ENCODE measurements around the gene NTMT1. TPM values are rescaled to one million over a fixed set of nuclear protein-coding genes. Genes with fewer than 3 reads are reported as not detected.

NTMT1 gene
- total and polyA plus RNA-seq, 9 of the 15 experiments (the other 6 are each of a cell fraction or from before 2014, with no cell fraction given), result 42.1 to 116 (median 74.7) TPM

- TF ChIP-seq, protein P1, sequence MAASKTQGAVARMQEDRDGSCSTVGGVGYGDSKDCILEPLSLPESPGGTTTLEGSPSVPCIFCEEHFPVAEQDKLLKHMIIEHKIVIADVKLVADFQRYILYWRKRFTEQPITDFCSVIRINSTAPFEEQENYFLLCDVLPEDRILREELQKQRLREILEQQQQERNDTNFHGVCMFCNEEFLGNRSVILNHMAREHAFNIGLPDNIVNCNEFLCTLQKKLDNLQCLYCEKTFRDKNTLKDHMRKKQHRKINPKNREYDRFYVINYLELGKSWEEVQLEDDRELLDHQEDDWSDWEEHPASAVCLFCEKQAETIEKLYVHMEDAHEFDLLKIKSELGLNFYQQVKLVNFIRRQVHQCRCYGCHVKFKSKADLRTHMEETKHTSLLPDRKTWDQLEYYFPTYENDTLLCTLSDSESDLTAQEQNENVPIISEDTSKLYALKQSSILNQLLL (CRISPR knock-in tag; IDR thresholded peaks at IDR 0.05; ENCODE audit: borderline replicate concordance), result no peak
- peak; percentile 85; the same call in 1 of the 2 replicates for TF ChIP-seq ZBTB7A (IDR thresholded peaks at IDR 0.05; ENCODE audit: borderline replicate concordance, control insufficient read depth, low read depth, low read length)
- 0 out of 2 replicates have a peak, but pooled peaks have one; percentile 54 for TF ChIP-seq ZBTB1 (CRISPR knock-in tag; IDR thresholded peaks at IDR 0.05; ENCODE audit: borderline replicate concordance, low read depth)
- TF ChIP-seq ZBED1 (IDR thresholded peaks at IDR 0.05), result no peak
- 0 out of 2 replicates have a peak, but pooled peaks have one; percentile 10 for TF ChIP-seq MYC (IDR thresholded peaks at IDR 0.05; ENCODE audit: low read depth, low read length)
- no peak for TF ChIP-seq MYC (CRISPR knock-in tag; IDR thresholded peaks at IDR 0.05; ENCODE audit: borderline replicate concordance, low read depth)
- TF ChIP-seq NR0B1 (IDR thresholded peaks at IDR 0.05; ENCODE audit: partially characterized antibody), result no peak
- peak in 1 of 2 experiments; percentile 79; a peak in 2 of 4 replicates for TF ChIP-seq MAZ (CRISPR knock-in tag; conservative IDR thresholded peaks at IDR 0.05 in 1 of 2, IDR thresholded peaks at IDR 0.05 in 1 of 2)
- TF ChIP-seq, protein P2, sequence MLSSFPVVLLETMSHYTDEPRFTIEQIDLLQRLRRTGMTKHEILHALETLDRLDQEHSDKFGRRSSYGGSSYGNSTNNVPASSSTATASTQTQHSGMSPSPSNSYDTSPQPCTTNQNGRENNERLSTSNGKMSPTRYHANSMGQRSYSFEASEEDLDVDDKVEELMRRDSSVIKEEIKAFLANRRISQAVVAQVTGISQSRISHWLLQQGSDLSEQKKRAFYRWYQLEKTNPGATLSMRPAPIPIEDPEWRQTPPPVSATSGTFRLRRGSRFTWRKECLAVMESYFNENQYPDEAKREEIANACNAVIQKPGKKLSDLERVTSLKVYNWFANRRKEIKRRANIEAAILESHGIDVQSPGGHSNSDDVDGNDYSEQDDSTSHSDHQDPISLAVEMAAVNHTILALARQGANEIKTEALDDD (IDR thresholded peaks at IDR 0.05), result no peak
- no peak for TF ChIP-seq ZNF717 (CRISPR knock-in tag; IDR thresholded peaks at IDR 0.05)
- TF ChIP-seq, protein P3, sequence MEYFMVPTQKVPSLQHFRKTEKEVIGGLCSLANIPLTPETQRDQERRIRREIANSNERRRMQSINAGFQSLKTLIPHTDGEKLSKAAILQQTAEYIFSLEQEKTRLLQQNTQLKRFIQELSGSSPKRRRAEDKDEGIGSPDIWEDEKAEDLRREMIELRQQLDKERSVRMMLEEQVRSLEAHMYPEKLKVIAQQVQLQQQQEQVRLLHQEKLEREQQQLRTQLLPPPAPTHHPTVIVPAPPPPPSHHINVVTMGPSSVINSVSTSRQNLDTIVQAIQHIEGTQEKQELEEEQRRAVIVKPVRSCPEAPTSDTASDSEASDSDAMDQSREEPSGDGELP (CRISPR knock-in tag; IDR thresholded peaks at IDR 0.05; ENCODE audit: borderline replicate concordance), result no peak
- TF ChIP-seq ZNF551 (CRISPR knock-in tag; IDR thresholded peaks at IDR 0.05), result no peak
- TF ChIP-seq, protein P4, sequence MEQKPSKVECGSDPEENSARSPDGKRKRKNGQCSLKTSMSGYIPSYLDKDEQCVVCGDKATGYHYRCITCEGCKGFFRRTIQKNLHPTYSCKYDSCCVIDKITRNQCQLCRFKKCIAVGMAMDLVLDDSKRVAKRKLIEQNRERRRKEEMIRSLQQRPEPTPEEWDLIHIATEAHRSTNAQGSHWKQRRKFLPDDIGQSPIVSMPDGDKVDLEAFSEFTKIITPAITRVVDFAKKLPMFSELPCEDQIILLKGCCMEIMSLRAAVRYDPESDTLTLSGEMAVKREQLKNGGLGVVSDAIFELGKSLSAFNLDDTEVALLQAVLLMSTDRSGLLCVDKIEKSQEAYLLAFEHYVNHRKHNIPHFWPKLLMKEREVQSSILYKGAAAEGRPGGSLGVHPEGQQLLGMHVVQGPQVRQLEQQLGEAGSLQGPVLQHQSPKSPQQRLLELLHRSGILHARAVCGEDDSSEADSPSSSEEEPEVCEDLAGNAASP (IDR thresholded peaks at IDR 0.05), result no peak
- no peak for TF ChIP-seq TFAM (CRISPR knock-in tag; conservative IDR thresholded peaks at IDR 0.05)
- TF ChIP-seq, protein P5, sequence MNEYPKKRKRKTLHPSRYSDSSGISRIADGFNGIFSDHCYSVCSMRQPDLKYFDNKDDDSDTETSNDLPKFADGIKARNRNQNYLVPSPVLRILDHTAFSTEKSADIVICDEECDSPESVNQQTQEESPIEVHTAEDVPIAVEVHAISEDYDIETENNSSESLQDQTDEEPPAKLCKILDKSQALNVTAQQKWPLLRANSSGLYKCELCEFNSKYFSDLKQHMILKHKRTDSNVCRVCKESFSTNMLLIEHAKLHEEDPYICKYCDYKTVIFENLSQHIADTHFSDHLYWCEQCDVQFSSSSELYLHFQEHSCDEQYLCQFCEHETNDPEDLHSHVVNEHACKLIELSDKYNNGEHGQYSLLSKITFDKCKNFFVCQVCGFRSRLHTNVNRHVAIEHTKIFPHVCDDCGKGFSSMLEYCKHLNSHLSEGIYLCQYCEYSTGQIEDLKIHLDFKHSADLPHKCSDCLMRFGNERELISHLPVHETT (CRISPR knock-in tag; conservative IDR thresholded peaks at IDR 0.05 in 1 of 2, IDR thresholded peaks at IDR 0.05 in 1 of 2), result no peak
- peak; percentile 74 for TF ChIP-seq RB1 (IDR thresholded peaks at IDR 0.05; ENCODE audit: low read depth)
- TF ChIP-seq CBX8 (IDR thresholded peaks at IDR 0.05; ENCODE audit: borderline replicate concordance, extremely low read depth, low read depth, low read length, poor library complexity, severe bottlenecking), result no peak
Observed at GRCh38 chr9:129619787-129620668, 5.9 kb upstream of the NTMT1 start (continued).

All from K562 (cell line).